Lower leg skin (tissue), 4 donors: ENCODE measurements around the gene AQP5. TPM values are rescaled to one million over a fixed set of nuclear protein-coding genes. Genes with fewer than 3 reads are reported as not detected.

Experiments used
- DNase-seq, 2 donors: peaks; one replicate each; pipeline ENCODE4 v3.0.0-alpha.2; 2019; ENCODE audit warnings: low spot score in 2 of 2
- H3K4me3 ChIP-seq: fragments of 200-600 bp; sonication (generic); 2 replicates; pipeline ENCODE4 v1.5.1; 2017; ENCODE audit warnings: mild to moderate bottlenecking, low read depth; ENCODE audit not compliant: poor library complexity, severe bottlenecking
- POLR2A ChIP-seq, 2 donors: fragments of 450-650 bp; IDR thresholded peaks; one replicate each; pipeline ENCODE4 v1.6.1; 2016 to 2017; ENCODE audit warnings: antibody characterized with exemption in 2 of 2, mild to moderate bottlenecking in 1 of 2, moderate library complexity in 1 of 2
- WGBS, 2 donors: methylation state at CpG; one replicate each; pipeline ENCODE4 v1.1.5; 2018; 5-methylcytosine and 5-hydroxymethylcytosine counted together
- intact Hi-C: fragments of 100-400 bp; cut with DNase I; formaldehyde crosslinking; loops from one replicate; pipeline ENCODE4 v1.15.0; 2023; ENCODE audit warnings: low total_unique reads
- total RNA-seq, 4 donors: library from RNA; depleted of rRNA; stranded (reverse); fragments of >200 nt; gene quantifications; one replicate each; pipeline ENCODE4 v1.1.0, GENCODE V29; 2016
- TF ChIP-seq, protein P1 (sequence below), 3 donors: fragments of 450-650 bp; IDR thresholded peaks; one replicate each; pipeline ENCODE4 v1.5.1; 2016; ENCODE audit warnings: antibody characterized with exemption in 3 of 3, mild to moderate bottlenecking in 3 of 3, moderate library complexity in 2 of 3

AQP5 gene
- total RNA-seq, 4 donors from 2014 or later: 48.4 to 332 (median 203) TPM

- DNase-seq: no peak
- no peak for TF ChIP-seq POLR2A (IDR thresholded peaks at IDR 0.05)
- TF ChIP-seq, protein P1, sequence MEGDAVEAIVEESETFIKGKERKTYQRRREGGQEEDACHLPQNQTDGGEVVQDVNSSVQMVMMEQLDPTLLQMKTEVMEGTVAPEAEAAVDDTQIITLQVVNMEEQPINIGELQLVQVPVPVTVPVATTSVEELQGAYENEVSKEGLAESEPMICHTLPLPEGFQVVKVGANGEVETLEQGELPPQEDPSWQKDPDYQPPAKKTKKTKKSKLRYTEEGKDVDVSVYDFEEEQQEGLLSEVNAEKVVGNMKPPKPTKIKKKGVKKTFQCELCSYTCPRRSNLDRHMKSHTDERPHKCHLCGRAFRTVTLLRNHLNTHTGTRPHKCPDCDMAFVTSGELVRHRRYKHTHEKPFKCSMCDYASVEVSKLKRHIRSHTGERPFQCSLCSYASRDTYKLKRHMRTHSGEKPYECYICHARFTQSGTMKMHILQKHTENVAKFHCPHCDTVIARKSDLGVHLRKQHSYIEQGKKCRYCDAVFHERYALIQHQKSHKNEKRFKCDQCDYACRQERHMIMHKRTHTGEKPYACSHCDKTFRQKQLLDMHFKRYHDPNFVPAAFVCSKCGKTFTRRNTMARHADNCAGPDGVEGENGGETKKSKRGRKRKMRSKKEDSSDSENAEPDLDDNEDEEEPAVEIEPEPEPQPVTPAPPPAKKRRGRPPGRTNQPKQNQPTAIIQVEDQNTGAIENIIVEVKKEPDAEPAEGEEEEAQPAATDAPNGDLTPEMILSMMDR (IDR thresholded peaks at IDR 0.05): no peak
- no peak overlapping the region for H3K4me3 ChIP-seq
- intact Hi-C loops: no loop called here
- 66 to 76% methylated on average over 7 of the region's 7 CpGs for WGBS, 2 donors
Measured at GRCh38 chr12:49923035-49923644, 38.5 kb upstream of the AQP5 start.

GRCh38 chr12:49923880-49924556, 37.7 kb upstream of the AQP5 start:
- intact Hi-C loops: no loop called here
- WGBS, 2 donors: 75 to 78% methylated on average over 14 to 15 of the region's 15 CpGs
- TF ChIP-seq, protein P1 (IDR thresholded peaks at IDR 0.05): no peak
- no peak for TF ChIP-seq POLR2A (IDR thresholded peaks at IDR 0.05)
- H3K4me3 ChIP-seq: no peak overlapping the region
- DNase-seq: no peak

- H3K4me3 ChIP-seq: no peak overlapping the region
- WGBS, 2 donors: 73 to 74% methylated on average over 7 of the region's 7 CpGs
- DNase-seq: no peak
- intact Hi-C loops: no loop called here
- TF ChIP-seq POLR2A (IDR thresholded peaks at IDR 0.05): no peak
- TF ChIP-seq, protein P1 (IDR thresholded peaks at IDR 0.05): no peak
Measured at GRCh38 chr12:49924628-49925246, 36.9 kb upstream of the AQP5 start.

DNA sequence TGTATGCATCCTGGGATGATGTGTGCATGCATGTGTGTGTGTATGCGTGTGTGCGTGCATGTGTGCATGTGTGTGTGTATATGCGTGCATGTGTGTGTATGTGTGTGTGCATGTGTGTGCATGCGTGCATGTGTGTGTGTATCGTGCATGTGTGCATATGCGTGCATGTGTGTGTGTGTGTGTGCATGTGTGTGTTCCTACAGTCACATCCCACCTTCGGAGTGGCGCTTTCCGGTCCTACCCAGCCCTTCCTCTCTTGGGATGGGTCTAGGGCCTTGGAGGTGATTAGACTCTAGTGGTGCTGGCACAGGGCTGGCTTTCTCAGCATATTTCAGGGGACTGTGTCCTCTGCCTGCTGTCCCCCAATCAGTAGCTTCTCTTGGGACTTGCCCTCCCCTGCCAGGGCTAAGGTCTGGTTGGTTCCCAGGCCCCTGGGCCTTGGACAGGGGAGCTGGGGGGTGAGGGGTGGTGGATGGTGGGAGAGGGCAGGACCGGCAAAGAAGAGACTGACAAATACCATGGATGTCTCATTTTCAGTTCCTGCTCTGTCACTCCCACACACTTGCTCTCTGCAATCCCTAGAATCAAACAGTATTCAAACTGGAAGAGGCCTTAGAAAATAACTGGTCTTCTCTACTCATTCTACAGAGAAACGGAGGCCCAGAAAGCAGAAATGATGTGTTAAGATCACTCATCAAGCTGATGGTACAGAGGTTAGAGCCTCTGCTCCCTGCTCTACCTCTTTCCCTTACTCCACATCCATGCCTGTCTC, 36.1 kb upstream of the AQP5 start:
- TF ChIP-seq, protein P1 (IDR thresholded peaks at IDR 0.05): no peak
- TF ChIP-seq POLR2A (IDR thresholded peaks at IDR 0.05): no peak
- intact Hi-C loops: no loop called here
- 89 to 91% methylated on average over 11 of the region's 11 CpGs for WGBS, 2 donors
- no peak overlapping the region for H3K4me3 ChIP-seq
- no peak for DNase-seq

- H3K4me3 ChIP-seq: no peak overlapping the region
- TF ChIP-seq POLR2A (IDR thresholded peaks at IDR 0.05): no peak
- TF ChIP-seq, protein P1 (IDR thresholded peaks at IDR 0.05): no peak
- 91 to 93% methylated on average over 6 of the region's 6 CpGs for WGBS, 2 donors
- intact Hi-C loops: no loop called here
- DNase-seq: no peak
Measured at GRCh38 chr12:49928471-49928870, 33.2 kb upstream of the AQP5 start.
